GM18526 (cell line): ENCODE measurements around the gene HNF1B.

Experiments used
- POLR2A ChIP-seq: IDR thresholded peaks from 3 replicates; pipeline ENCODE4 v1.6.1; 2011; ENCODE audit not compliant: insufficient read length; ENCODE audit errors: extremely low read depth

HNF1B gene

DNA sequence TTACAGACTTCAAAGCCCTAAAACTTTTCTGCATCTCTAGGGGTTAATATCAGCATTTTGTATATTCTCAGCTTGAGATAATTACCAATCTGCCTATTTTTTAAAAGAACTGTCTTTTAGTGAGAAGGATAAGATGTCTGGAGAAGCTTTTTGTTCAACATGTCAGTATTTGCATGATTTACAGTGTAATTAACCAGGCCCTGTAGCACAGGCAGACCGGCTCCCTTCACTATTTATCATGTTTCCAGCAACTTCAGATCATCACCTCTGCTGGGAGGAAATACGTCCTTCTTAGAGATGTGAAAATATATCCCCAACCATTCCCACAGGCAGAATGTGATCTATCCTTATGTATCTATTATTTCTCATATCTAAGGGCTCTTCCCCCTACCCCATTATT is 93.0 kb downstream of the HNF1B start:
- TF ChIP-seq POLR2A = no peak

DNA sequence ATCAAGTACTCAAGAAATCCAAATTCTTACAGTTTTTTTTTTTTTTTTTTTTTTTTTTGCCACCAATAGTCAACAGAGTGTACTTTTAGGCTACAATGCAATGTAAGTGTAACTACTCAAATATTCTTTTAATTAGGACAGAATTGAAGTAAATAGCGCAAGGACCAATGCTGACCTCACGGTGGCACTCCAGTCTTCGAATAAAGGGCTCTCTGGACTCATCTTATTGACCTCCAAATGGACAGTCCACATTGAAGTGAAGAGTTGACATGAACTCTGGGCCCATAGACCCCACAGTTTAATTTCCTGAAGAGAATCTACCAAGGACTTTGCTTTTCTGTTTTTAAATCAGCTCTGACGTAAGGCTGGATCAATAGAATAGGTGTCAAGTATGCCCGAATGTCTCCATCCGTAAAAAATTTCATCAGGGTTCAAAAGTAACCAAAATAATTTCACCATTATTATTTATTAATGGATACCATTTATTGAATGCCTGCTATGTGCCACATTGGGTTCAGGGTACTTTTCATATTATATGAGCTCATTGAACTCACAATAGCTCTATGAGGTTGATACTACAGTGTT is 94.3 kb downstream of the HNF1B start:
- TF ChIP-seq POLR2A = no peak

DNA sequence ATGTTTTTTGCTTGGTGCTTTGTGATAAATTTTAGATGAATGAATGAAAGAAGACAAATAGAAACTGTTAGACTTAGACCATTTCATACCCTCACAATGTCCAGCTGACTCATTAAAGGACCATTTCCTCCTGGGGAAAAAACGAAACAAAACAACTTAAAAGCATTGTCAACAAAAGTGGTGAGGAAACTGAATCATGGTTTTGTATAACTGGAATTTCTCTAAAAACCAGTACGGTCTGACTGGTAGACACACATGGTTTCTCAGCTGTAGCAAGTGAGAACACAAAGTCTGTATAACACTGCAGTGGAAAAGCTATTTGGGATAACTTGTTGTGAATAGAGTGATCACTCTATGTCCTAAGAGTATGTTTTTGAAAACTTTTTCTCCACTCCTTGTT is 96.3 kb downstream of the HNF1B start:
- no peak for TF ChIP-seq POLR2A

DNA sequence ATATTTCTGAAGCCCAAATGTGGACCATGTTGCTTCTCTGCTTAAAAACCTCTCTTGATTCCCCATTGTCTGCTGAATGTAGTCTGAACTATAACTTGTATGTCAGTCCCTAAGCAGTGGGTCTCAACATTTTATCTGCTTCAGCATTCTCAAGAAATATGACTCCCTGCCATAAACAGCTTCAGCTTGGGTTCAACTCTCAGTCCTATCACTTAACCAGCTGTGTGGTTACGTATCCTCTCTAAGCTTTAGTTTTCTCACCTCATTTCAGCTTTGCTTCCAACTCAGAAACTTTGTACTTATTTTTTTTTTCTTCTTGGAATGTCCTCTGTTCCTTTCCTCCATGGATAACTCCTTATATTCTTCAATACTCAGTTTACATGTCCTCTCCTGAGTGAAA is 97.0 kb downstream of the HNF1B start:
- no peak for TF ChIP-seq POLR2A

DNA sequence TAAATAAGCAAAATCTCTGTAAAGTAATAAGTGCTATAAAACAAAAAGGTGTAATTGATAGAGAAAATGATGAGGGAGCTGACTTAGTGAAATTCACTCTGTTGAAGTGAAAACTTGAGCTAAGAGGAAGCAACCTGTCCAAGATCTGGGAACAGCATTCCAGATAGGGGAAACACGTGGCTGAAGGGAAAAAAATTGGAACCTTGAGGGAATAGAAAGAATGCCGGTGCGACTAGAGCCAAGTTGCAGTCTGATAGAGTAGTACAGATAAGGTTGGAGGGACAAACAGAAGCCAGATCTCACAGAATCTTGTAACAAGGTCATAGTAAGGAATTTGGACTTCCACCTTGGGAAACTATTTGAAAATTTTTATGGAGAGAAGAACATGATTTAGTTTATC is 101.0 kb downstream of the HNF1B start:
- TF ChIP-seq POLR2A = no peak

DNA sequence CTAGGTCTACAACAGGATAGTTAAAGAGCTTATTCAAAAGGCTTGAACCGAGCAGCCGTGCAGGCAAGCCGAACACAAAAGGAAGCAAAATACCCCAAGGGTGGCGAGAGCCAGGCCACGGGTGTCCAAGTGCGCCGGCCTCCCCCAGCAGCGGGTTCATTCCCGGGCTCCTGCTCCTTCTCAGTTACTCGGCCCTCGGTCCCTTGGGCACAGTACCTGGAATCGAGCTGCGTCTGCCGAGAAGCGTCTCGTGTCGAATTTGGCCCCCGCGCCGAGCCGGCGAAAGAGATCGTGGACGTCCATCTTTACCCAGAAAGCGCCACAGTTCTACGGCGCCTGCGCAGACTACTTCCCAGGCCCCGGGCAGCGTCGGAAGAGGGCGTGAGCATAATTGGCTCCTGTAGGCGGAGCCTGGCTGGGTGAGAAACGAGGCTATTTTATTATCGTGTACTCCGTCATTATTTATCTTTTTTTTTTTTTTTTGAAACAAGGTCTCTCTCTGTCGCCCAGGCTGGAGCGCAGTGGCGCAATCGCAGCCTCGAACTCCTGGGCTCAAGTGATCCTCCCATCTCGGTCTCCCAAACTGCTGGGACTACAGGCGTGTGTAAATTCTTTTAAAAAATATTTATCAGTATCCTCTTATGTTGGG is 101.6 kb downstream of the HNF1B start, which contains the start of gene DDX52:
Gene DDX52, minus strand, starts transcription at position 329 of the 649 bp plus-strand sequence. Its CDS starts 26 bp downstream, at position 303.
- TF ChIP-seq POLR2A = peak; percentile 83

DNA sequence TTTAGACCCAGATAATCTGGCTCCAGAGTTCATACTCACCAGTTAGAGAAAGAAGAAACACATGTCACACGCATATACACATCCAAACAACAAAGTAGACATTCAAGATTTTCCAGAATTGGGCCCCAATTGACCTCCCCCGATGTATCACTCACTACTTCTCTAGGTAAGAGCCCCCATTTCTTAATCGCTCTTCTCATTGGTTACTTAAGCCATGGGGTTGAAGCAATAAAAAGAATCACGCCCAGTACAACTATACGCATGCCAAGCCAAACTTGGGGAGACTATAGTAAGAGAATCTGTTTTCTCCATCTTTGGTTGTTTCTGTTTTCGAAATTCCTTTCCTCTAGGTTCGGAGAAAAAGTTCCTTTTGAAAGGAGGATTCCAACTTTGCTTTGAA is 102.2 kb downstream of the HNF1B start:
- TF ChIP-seq POLR2A = no peak

DNA sequence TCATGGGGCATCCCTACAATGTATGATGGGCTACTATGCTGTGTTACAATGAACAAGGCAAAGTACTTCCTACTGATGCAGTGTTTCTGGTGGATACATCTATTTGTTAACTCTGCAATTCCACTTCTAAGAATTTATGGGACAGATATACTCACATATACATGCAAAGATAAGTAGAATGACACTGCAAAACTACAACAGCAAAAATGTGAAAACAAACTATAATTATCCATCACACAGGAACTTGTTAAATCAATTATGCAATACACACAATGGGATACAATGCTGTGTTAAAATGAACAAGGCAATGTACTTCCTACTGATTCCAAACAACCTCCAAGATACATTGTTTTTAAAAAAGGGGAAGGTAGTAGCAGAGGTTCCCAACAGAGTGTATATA is 104.8 kb downstream of the HNF1B start:
- TF ChIP-seq POLR2A = no peak

DNA sequence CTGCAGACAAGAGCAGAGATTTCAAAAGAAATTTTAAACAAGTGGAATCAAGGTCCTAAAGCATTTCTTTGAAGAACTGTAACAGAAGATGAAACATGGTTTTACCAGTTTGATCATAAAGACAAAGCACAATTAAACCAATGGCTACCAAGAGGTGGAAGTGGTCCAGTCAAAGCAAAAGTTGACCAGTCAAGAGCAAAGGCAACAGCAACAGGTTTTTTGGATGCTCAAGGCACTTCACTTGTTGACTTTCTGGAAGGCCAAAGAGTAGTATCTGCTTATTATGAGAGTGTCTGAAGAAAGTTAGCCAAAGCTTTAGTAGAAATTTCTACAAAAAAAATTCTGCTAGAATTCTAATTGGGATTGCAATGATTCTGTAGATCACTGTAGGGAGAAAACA is 106.9 kb downstream of the HNF1B start:
- no peak for TF ChIP-seq POLR2A
